ENCODE measurements around the gene WNT4.

- TF ChIP-seq CTCF (IDR thresholded peaks at IDR 0.05): no peak
- TF ChIP-seq EP300 (IDR thresholded peaks at IDR 0.05): no peak
- TF ChIP-seq POLR2A (IDR thresholded peaks at IDR 0.05): no peak
Measured at GRCh38 chr1:22186311-22186710, 43.4 kb upstream of the WNT4 start.

Measured in upper lobe of left lung (tissue), 4 donors.